Osteoblast (primary cell): Measurements from ENCODE around the gene NACA. TPM values are rescaled to one million over a fixed set of nuclear protein-coding genes. Genes with fewer than 3 reads are reported as not detected.
"Not testable (repeated sequence)": the region's sequence is repeated elsewhere in the genome, so short reads cannot be mapped to it uniquely, and the experiment has no call there.

Experiments
- DNase-seq: peaks from one replicate; pipeline ENCODE4 v3.0.0; 2011; ENCODE audit warnings: low spot score, mixed read lengths; ENCODE audit not compliant: insufficient read length; ENCODE audit errors: missing footprints
- H2AFZ ChIP-seq: 2 replicates; pipeline ENCODE4 v1.6.0; 2011; ENCODE audit warnings: mild to moderate bottlenecking, low read length
- H3K27ac ChIP-seq: 2 replicates; pipeline ENCODE4 v1.5.1; 2011; ENCODE audit warnings: mild to moderate bottlenecking, low read depth, low read length, moderate library complexity
- H3K27me3 ChIP-seq: 2 replicates; pipeline ENCODE4 v1.6.0; 2012; ENCODE audit warnings: mild to moderate bottlenecking, control low read depth, inconsistent platforms, low read length, moderate library complexity; ENCODE audit not compliant: insufficient read depth
- H3K36me3 ChIP-seq: 2 replicates; pipeline ENCODE4 v1.5.1; 2011; ENCODE audit warnings: mild to moderate bottlenecking, low read length, control low read depth, moderate library complexity; ENCODE audit not compliant: insufficient read depth
- H3K4me1 ChIP-seq: 2 replicates; pipeline ENCODE4 v1.5.1; 2011; ENCODE audit warnings: mild to moderate bottlenecking, low read length, control low read depth, moderate library complexity; ENCODE audit not compliant: insufficient read depth
- H3K4me2 ChIP-seq: 2 replicates; pipeline ENCODE4 v1.6.0; 2011; ENCODE audit warnings: mild to moderate bottlenecking, low read length; ENCODE audit not compliant: insufficient read depth
- H3K4me3 ChIP-seq: fragments of 200-600 bp; sonication (generic); 3 replicates; pipeline ENCODE4 v1.5.1; 2012; ENCODE audit warnings: mild to moderate bottlenecking, low read length, inconsistent platforms; ENCODE audit not compliant: insufficient read depth
- H3K79me2 ChIP-seq: 2 replicates; pipeline ENCODE4 v1.6.0; 2012; ENCODE audit warnings: mild to moderate bottlenecking, low read length, control low read depth, inconsistent platforms; ENCODE audit not compliant: insufficient read depth
- H3K9me3 ChIP-seq: 2 replicates; pipeline ENCODE4 v1.5.1; 2011; ENCODE audit warnings: low read depth, low read length, control low read depth
- H4K20me1 ChIP-seq: 2 replicates; pipeline ENCODE4 v1.6.0; 2012; ENCODE audit warnings: mild to moderate bottlenecking, low read length, control low read depth; ENCODE audit not compliant: insufficient read depth
- CTCF ChIP-seq: IDR thresholded peaks from 2 replicates; pipeline ENCODE4 v1.5.1; 2011; ENCODE audit warnings: mild to moderate bottlenecking, low read depth, low read length, moderate library complexity; ENCODE audit errors: extremely low read depth
- total RNA-seq: library from RNA; depleted of rRNA; stranded (reverse); fragments of >200 nt; gene quantifications from 2 replicates; pipeline ENCODE4 v1.2.3, GENCODE V29; 2012

The NACA gene
- total RNA-seq, 1 donor: 845 TPM

- Histone ChIP-seq H3K9me3 (peaks cover under 1% of the 10 kb centered on the region), H3K4me3 (no peak overlapping the region), H3K27me3 (no peaks in the 10 kb centered on the region), H3K79me2 (no peaks in the 10 kb centered on the region), H3K4me2 (no peak overlapping the region), H4K20me1 (no peaks in the 10 kb centered on the region), H3K36me3 (no peaks in the 10 kb centered on the region), H3K27ac (no peak overlapping the region), H2AFZ (no peak overlapping the region), H3K4me1 (peaks cover 6% of the 10 kb centered on the region)
- TF ChIP-seq CTCF: no peak
- peak; percentile 69 for DNase-seq
These were observed 28.5 kb upstream of the NACA start for GRCh38 chr12:56753566-56753965.

GRCh38 chr12:56751712-56752598, 26.9 kb upstream of the NACA start, which contains the start of gene PRIM1:
PRIM1 (minus strand) TSS chr12:56752323; CDS start chr12:56752298, 25 bp downstream.
- Histone ChIP-seq H3K36me3 (no peaks in the 10 kb centered on the region), H4K20me1 (no peaks in the 10 kb centered on the region), H3K27me3 (no peaks in the 10 kb centered on the region), H3K4me3 (peak within 1 kb of the TSS; percentile 93), H3K79me2 (no peaks in the 10 kb centered on the region), H3K9me3 (no peaks in the 10 kb centered on the region), H3K4me1 (peaks cover 6% of the 10 kb centered on the region), H3K4me2 (peak within 1 kb of the TSS; percentile 96), H2AFZ (peak within 1 kb of the TSS; percentile 100), H3K27ac (peak within 1 kb of the TSS; percentile 32)
- DNase-seq: peak; percentile 98
- no peak for TF ChIP-seq CTCF

- not testable (repeated sequence) for H3K27me3 ChIP-seq, H3K9me3 ChIP-seq, H3K36me3 ChIP-seq, H2AFZ ChIP-seq, DNase-seq, H3K4me3 ChIP-seq, H4K20me1 ChIP-seq, H3K4me1 ChIP-seq, H3K79me2 ChIP-seq, H3K27ac ChIP-seq
- H3K4me2 ChIP-seq: peak overlapping the region; percentile 96
These were observed 25.5 kb upstream of the NACA start for GRCh38 chr12:56750596-56750995.

- Histone ChIP-seq H3K36me3 (peaks cover 5% of the 10 kb centered on the region), H3K4me3 (no peak overlapping the region), H3K27ac (no peak overlapping the region), H4K20me1 (no peaks in the 10 kb centered on the region), H3K79me2 (no peaks in the 10 kb centered on the region), H2AFZ (no peak overlapping the region), H3K4me1 (peaks cover 6% of the 10 kb centered on the region), H3K9me3 (no peaks in the 10 kb centered on the region), H3K4me2 (no peak overlapping the region), H3K27me3 (no peaks in the 10 kb centered on the region)
- TF ChIP-seq CTCF: no peak
- DNase-seq: no peak
These were observed 24.8 kb upstream of the NACA start for GRCh38 chr12:56749853-56750252.
